GM12801 (cell line): ENCODE data around the gene IRGC.

Experiments
- TF ChIP-seq, protein P1 (sequence below): IDR thresholded peaks from one replicate; pipeline ENCODE4 v1.5.1; 2011; ENCODE audit warnings: control low read depth; ENCODE audit not compliant: insufficient read length; ENCODE audit errors: extremely low read depth

IRGC gene

DNA sequence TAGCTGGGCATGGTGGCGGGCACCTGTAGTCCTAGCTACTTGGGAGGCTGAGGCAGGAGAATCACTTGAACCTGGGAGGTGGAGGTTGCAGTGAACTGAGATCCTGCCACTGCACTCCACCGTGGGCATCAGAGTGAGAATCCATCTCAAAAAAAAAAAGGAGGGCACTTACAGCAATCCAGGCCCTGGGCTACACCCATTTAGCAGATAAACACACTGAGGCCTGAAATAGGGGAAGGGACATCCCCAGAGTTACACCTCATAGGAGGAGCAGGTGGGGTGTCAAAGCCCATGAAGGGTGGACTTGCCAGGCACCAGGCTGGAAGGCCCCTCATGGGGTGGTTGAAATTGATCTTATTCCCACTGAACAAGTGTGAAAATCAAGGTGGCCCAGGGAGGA is 32.0 kb upstream of the IRGC start:
- TF ChIP-seq, protein P1, sequence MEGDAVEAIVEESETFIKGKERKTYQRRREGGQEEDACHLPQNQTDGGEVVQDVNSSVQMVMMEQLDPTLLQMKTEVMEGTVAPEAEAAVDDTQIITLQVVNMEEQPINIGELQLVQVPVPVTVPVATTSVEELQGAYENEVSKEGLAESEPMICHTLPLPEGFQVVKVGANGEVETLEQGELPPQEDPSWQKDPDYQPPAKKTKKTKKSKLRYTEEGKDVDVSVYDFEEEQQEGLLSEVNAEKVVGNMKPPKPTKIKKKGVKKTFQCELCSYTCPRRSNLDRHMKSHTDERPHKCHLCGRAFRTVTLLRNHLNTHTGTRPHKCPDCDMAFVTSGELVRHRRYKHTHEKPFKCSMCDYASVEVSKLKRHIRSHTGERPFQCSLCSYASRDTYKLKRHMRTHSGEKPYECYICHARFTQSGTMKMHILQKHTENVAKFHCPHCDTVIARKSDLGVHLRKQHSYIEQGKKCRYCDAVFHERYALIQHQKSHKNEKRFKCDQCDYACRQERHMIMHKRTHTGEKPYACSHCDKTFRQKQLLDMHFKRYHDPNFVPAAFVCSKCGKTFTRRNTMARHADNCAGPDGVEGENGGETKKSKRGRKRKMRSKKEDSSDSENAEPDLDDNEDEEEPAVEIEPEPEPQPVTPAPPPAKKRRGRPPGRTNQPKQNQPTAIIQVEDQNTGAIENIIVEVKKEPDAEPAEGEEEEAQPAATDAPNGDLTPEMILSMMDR, result no peak

DNA sequence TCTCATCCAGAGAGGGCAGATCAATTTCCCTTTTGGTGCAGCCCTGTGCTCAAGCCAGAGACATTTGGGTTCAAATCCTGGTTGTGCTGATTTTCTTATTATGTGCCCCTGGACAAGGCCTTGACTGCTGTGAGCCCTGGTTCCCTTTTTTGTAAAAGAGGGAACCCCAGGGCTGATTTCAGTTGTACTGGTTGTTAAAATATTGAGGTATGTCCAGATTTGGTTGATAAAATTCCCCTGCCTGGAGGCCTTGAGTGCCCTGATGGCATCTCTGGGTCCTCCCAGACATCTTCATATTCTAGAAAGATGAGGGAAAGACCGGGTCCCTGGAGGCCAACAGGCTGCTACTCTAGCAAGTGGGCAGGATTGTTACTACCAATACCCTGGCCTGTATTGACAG is 31.6 kb upstream of the IRGC start:
- TF ChIP-seq, protein P1, result no peak

DNA sequence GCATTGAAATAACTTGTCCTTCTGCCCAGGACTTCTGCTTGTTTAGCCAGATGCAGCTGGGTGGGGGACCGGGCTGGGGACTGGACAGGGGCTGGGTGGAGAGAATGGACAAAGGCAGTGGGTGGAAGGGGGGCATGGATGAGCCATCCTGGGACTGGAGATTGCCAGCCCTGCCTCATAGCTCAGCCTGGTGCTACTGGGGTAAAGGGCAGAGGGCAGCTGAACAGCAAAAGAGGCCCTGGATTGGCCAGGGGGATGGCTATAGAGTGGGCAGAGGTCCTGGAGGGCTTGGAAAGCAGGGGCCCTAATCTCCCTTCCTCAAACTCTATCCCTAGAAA is 28.2 kb upstream of the IRGC start:
- TF ChIP-seq, protein P1, result no peak

DNA sequence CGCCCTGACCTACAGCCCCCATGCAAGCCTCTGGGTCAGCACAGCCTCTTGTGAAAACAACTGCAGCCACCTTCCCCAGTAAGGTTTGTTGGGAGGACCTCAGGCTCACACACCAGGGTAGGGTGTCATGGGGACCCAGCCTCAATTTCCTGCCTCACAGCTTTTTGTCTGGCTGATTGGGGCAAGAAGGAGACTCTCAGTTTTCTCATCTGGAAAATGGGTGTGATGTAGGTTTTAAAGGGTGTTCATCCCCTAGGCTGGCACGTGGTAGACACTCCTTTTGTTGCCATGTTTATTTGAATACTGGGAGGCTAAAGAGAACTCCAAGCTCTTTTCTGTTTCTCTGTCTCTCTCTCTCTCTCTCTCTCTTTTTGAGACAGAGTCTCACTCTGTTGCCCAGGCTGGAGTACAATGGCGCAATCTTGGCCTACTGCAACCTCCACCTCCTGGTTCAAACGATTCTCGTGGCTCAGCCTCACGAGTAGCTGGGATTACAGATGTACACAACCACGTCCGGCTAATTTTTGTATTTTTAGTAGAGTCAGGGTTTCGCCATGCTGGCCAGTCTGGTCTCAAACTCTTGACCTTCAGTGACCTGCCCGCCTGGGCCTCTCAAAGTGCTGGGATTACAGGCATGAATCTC is 27.7 kb upstream of the IRGC start:
- TF ChIP-seq, protein P1, result no peak

DNA sequence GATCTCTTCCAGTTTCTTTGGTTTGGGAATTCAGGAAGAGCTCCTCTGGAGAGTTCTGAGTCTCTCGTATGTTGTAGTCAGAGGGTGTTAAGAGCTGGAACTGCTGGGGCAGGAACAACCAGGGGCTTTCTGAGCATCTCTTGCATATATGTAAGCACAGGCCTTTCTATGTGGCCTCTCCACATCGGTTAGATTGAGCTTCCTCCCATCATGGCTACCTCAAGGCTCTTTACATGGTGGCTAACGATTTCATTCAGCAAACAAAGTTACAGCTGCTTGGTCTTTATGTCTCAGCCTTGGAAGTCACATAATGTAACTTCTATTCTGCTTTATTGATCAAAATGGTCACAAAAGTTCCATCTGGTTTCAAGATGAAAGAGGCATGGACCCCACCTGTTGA is 25.4 kb upstream of the IRGC start:
- TF ChIP-seq, protein P1, result no peak

DNA sequence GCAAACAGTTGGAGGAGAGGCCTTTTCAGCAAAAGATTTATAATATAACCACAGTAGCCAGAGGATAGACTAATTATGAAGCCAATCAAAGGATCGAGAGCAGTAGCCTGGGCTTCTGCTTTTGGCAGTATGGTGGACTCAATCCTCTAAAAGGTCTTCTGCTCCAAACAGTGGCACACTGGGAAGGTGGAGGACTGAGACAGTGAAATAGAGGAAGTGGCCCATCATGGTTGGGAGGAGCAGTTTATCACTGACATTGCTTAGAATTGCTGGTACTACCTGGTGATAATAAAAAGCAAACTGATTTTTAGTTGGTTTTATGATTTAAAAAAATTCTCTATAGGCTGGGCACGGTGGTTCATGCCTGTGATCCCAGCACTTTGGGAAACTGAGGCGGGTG is 25.0 kb upstream of the IRGC start:
- TF ChIP-seq, protein P1, result no peak

DNA sequence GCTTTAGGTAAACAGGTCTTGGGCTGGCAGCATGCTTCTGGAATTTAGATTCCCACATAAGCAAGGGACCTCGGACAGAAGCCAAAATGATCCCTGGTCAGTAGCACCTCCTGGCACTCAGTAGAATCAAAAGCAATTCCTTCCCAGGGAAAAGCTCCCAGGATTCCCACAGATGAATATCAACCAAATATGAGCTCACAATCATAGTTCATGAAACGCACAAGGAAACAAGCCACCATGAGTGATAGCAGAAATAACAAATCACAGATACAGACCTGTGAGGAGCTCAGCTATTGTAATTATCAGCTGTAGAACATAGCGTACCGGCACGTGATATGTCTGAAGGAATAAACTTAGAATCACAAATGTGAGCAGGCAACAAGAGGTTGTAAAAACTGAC is 24.1 kb upstream of the IRGC start:
- TF ChIP-seq, protein P1, result no peak
